Activated T-helper 1 cell treated with anti-CD3 and anti-CD28 coated beads, Interleukin-12 subunit alpha, Interleukin-12 subunit beta, Interleukin-2, Interleukin-4 antibody, amounts not matched to agents 30 ng/mL and 10 ng/mL and 1 ng/mL, durations not matched to agents 14 hours and 24 hours and 36 hours (primary cell): ENCODE measurements around the gene ACKR1. TPM values are rescaled to one million over a fixed set of nuclear protein-coding genes. Genes with fewer than 3 reads are reported as not detected.

Experiments used
- total RNA-seq: library from RNA; stranded (reverse); gene quantifications from 2 replicates; pipeline ENCODE4 v1.2.3, GENCODE V29; 2022

The ACKR1 gene
- total RNA-seq, 1 donor from 2014 or later = not detected

Other genes starting within 250 kb of the ACKR1 start
- gene IFI16, start 195.0 kb upstream of the ACKR1 start, total RNA-seq = 223 and 232 TPM in 2 replicates
- 49.0 and 52.9 TPM in 2 replicates for gene AIM2, start 128.1 kb upstream of the ACKR1 start, total RNA-seq
- not detected in 2 replicates for gene CADM3, start 33.3 kb upstream of the ACKR1 start, total RNA-seq
- gene FCER1A, start 97.5 kb downstream of the ACKR1 start, total RNA-seq = not detected in 2 replicates
- not detected in 2 replicates for gene OR10J4, start 227.3 kb downstream of the ACKR1 start, total RNA-seq
- gene OR10J1, start 234.8 kb downstream of the ACKR1 start, total RNA-seq = not detected in 2 replicates